Panc1 (cell line): ENCODE measurements around the gene NHS.

Experiments
- POLR2AphosphoS5 ChIP-seq: IDR thresholded peaks from 2 replicates; pipeline ENCODE4 v1.6.1; 2012; ENCODE audit warnings: mild to moderate bottlenecking, low read depth, low read length, moderate library complexity
- SIN3A ChIP-seq: IDR thresholded peaks from 2 replicates; pipeline ENCODE4 v1.6.1; 2012; ENCODE audit warnings: low read depth, mild to moderate bottlenecking, low read length, moderate library complexity, borderline replicate concordance; ENCODE audit not compliant: insufficient read depth
- TCF7L2 ChIP-seq: IDR thresholded peaks from 2 replicates; pipeline ENCODE4 v1.6.1; 2011; ENCODE audit warnings: mild to moderate bottlenecking, low read depth, low read length, inconsistent platforms
- TF ChIP-seq, protein P1 (sequence below): fragments of 450-650 bp; IDR thresholded peaks from 2 replicates; pipeline ENCODE4 v1.5.1; 2017; ENCODE audit warnings: mild to moderate bottlenecking
- TF ChIP-seq, protein P2 (sequence below), 2 experiments: IDR thresholded peaks; 2 replicates each; pipeline ENCODE4 v1.6.1; 2011 to 2012; ENCODE audit warnings: low read depth in 2 of 2, control low read depth in 1 of 2, low read length in 1 of 2, mild to moderate bottlenecking in 1 of 2, moderate library complexity in 1 of 2; ENCODE audit not compliant: insufficient read depth in 1 of 2

DNA sequence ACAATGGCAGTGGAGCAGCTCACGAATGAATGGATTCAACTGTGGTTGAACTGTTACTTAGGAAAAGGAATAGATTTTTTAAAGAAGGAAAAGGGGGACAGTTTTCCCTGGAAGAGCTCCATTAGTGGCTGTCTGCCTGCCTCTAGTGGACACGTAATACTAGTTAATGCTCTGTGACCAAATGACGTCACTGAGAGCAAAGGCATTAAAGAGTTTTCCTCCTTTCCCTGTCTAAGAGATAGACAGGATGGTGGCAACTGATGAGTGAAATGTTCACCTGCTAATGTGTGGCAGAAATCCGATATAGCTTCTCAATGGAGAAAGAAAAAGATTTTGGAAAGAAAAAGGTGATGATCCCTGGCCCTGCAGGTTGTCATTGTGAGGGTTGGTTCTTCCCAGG, 310.0 kb downstream of the NHS start:
- TF ChIP-seq, protein P1, sequence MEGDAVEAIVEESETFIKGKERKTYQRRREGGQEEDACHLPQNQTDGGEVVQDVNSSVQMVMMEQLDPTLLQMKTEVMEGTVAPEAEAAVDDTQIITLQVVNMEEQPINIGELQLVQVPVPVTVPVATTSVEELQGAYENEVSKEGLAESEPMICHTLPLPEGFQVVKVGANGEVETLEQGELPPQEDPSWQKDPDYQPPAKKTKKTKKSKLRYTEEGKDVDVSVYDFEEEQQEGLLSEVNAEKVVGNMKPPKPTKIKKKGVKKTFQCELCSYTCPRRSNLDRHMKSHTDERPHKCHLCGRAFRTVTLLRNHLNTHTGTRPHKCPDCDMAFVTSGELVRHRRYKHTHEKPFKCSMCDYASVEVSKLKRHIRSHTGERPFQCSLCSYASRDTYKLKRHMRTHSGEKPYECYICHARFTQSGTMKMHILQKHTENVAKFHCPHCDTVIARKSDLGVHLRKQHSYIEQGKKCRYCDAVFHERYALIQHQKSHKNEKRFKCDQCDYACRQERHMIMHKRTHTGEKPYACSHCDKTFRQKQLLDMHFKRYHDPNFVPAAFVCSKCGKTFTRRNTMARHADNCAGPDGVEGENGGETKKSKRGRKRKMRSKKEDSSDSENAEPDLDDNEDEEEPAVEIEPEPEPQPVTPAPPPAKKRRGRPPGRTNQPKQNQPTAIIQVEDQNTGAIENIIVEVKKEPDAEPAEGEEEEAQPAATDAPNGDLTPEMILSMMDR = no peak
- TF ChIP-seq POLR2AphosphoS5 (no peak), TCF7L2 (no peak), SIN3A (no peak)
- TF ChIP-seq, protein P2, sequence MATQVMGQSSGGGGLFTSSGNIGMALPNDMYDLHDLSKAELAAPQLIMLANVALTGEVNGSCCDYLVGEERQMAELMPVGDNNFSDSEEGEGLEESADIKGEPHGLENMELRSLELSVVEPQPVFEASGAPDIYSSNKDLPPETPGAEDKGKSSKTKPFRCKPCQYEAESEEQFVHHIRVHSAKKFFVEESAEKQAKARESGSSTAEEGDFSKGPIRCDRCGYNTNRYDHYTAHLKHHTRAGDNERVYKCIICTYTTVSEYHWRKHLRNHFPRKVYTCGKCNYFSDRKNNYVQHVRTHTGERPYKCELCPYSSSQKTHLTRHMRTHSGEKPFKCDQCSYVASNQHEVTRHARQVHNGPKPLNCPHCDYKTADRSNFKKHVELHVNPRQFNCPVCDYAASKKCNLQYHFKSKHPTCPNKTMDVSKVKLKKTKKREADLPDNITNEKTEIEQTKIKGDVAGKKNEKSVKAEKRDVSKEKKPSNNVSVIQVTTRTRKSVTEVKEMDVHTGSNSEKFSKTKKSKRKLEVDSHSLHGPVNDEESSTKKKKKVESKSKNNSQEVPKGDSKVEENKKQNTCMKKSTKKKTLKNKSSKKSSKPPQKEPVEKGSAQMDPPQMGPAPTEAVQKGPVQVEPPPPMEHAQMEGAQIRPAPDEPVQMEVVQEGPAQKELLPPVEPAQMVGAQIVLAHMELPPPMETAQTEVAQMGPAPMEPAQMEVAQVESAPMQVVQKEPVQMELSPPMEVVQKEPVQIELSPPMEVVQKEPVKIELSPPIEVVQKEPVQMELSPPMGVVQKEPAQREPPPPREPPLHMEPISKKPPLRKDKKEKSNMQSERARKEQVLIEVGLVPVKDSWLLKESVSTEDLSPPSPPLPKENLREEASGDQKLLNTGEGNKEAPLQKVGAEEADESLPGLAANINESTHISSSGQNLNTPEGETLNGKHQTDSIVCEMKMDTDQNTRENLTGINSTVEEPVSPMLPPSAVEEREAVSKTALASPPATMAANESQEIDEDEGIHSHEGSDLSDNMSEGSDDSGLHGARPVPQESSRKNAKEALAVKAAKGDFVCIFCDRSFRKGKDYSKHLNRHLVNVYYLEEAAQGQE (IDR thresholded peaks at IDR 0.05; ENCODE audit: insufficient read depth in 1 of 2, low read depth in 2 of 2, low read length in 1 of 2) = no peak
